Liver (tissue), 9 donors: ENCODE data around the gene TBC1D4. TPM values are rescaled to one million over a fixed set of nuclear protein-coding genes. Genes with fewer than 3 reads are reported as not detected.

ENCODE experiments used
- DNase-seq: peaks from one replicate; pipeline ENCODE4 v3.0.0-alpha.2; 2017; ENCODE audit warnings: low spot score
- H3K27ac ChIP-seq, 2 donors: one replicate each; pipeline ENCODE4 v1.7.0; 2013; ENCODE audit warnings: inconsistent platforms in 2 of 2, low read length in 2 of 2, control low read depth in 1 of 2, low read depth in 1 of 2, mild to moderate bottlenecking in 1 of 2
- H3K27me3 ChIP-seq, 4 donors: one replicate each; pipeline versions ENCODE4 v1.6.1 to v1.7.0; 2013; ENCODE audit warnings: low read length in 3 of 4, inconsistent platforms in 1 of 4, mild to moderate bottlenecking in 1 of 4, moderate library complexity in 1 of 4; ENCODE audit not compliant: control insufficient read depth in 4 of 4, insufficient read depth in 4 of 4
- H3K36me3 ChIP-seq, 4 donors: one replicate each; pipeline versions ENCODE4 v1.6.1 to v1.7.0; 2013; ENCODE audit warnings: low read length in 3 of 4, mild to moderate bottlenecking in 3 of 4, low read depth in 1 of 4, moderate library complexity in 1 of 4; ENCODE audit not compliant: control insufficient read depth in 4 of 4, insufficient read depth in 3 of 4
- H3K4me1 ChIP-seq, 4 donors: one replicate each; pipeline versions ENCODE4 v1.6.1 to v1.7.0; 2013; ENCODE audit warnings: low read length in 3 of 4, mild to moderate bottlenecking in 3 of 4, moderate library complexity in 1 of 4; ENCODE audit not compliant: control insufficient read depth in 4 of 4, insufficient read depth in 4 of 4
- H3K4me3 ChIP-seq, 3 donors: one replicate each; pipeline versions ENCODE4 v1.6.1 to v1.7.0; 2013; ENCODE audit warnings: low read length in 3 of 3, control low read depth in 1 of 3, low read depth in 1 of 3, mild to moderate bottlenecking in 1 of 3
- H3K9ac ChIP-seq, 2 donors: one replicate each; pipeline ENCODE4 v1.7.0; 2013; ENCODE audit warnings: low read length in 2 of 2, mild to moderate bottlenecking in 2 of 2, moderate library complexity in 2 of 2, control low read depth in 1 of 2, low read depth in 1 of 2
- H3K9me3 ChIP-seq, 4 donors: one replicate each; pipeline versions ENCODE4 v1.6.1 to v1.7.0; 2013; ENCODE audit warnings: low read length in 3 of 4; ENCODE audit not compliant: control insufficient read depth in 4 of 4
- ATF3 ChIP-seq: IDR thresholded peaks from 2 replicates; pipeline ENCODE4 v1.6.1; 2016; ENCODE audit warnings: antibody characterized with exemption
- CTCF ChIP-seq: fragments of 150-350 bp; IDR thresholded peaks from 2 replicates; pipeline ENCODE4 v1.5.1; 2017; ENCODE audit warnings: improper control_type of control experiment, low read depth, low read length; ENCODE audit not compliant: missing input control
- EGR1 ChIP-seq, 2 donors: IDR thresholded peaks; 2 replicates each; pipeline ENCODE4 v1.6.1; 2016 to 2018; ENCODE audit warnings: antibody characterized with exemption in 2 of 2, low read depth in 2 of 2
- FOXA1 ChIP-seq: IDR thresholded peaks from 2 replicates; pipeline ENCODE4 v1.6.1; 2016; ENCODE audit warnings: antibody characterized with exemption
- FOXA2 ChIP-seq: IDR thresholded peaks from 2 replicates; pipeline ENCODE4 v1.6.1; 2016; ENCODE audit warnings: antibody characterized with exemption
- GABPA ChIP-seq, 2 donors: IDR thresholded peaks in 1 of 2; conservative IDR thresholded peaks in 1 of 2; 2 replicates each; pipeline ENCODE4 v1.6.1; 2016; ENCODE audit warnings: antibody characterized with exemption in 2 of 2, mild to moderate bottlenecking in 1 of 2, moderate library complexity in 1 of 2
- HNF4A ChIP-seq, 2 donors: conservative IDR thresholded peaks; 2 replicates each; pipeline ENCODE4 v1.6.1; 2016; ENCODE audit warnings: antibody characterized with exemption in 2 of 2, mild to moderate bottlenecking in 2 of 2
- HNF4G ChIP-seq: IDR thresholded peaks from 2 replicates; pipeline ENCODE4 v1.6.1; 2016; ENCODE audit warnings: antibody characterized with exemption
- MAX ChIP-seq: IDR thresholded peaks from 2 replicates; pipeline ENCODE4 v1.6.1; 2016; ENCODE audit warnings: antibody characterized with exemption
- NR2F2 ChIP-seq: IDR thresholded peaks from 2 replicates; pipeline ENCODE4 v1.6.1; 2016; ENCODE audit warnings: antibody characterized with exemption
- RAD21 ChIP-seq, 2 donors: IDR thresholded peaks; 2 replicates each; pipeline ENCODE4 v1.6.1; 2016; ENCODE audit warnings: antibody characterized with exemption in 2 of 2, mild to moderate bottlenecking in 2 of 2
- REST ChIP-seq: IDR thresholded peaks from 2 replicates; pipeline ENCODE4 v1.6.1; 2016; ENCODE audit warnings: antibody characterized with exemption, mild to moderate bottlenecking
- RXRA ChIP-seq, 2 donors: IDR thresholded peaks; 2 replicates each; pipeline ENCODE4 v1.6.1; 2017 to 2018; ENCODE audit warnings: antibody characterized with exemption in 2 of 2, mild to moderate bottlenecking in 1 of 2
- SP1 ChIP-seq: IDR thresholded peaks from 2 replicates; pipeline ENCODE4 v1.6.1; 2018; ENCODE audit warnings: antibody characterized with exemption, mild to moderate bottlenecking
- TAF1 ChIP-seq: conservative IDR thresholded peaks from 2 replicates; pipeline ENCODE4 v1.6.1; 2016; ENCODE audit warnings: antibody characterized with exemption, mild to moderate bottlenecking
- YY1 ChIP-seq: IDR thresholded peaks from 2 replicates; pipeline ENCODE4 v1.6.1; 2016; ENCODE audit warnings: antibody characterized with exemption, mild to moderate bottlenecking
- ZBTB33 ChIP-seq: IDR thresholded peaks from 2 replicates; pipeline ENCODE4 v1.6.1; 2016; ENCODE audit warnings: antibody characterized with exemption
- WGBS: extraction: QIAGEN DNeasy Blood & Tissue Kit; methylation state at CpG from one replicate; pipeline ENCODE4 v1.1.7; 2013; 5-methylcytosine and 5-hydroxymethylcytosine counted together
- polyA plus RNA-seq, 2 donors: library from polyadenylated mRNA; stranded (reverse) in 1 of 2; unstranded in 1 of 2; fragments of 200-250 nt in 1 of 2; fragments of >200 nt in 1 of 2; fragmentation: Nextera tagmentation in 1 of 2; extraction: Ambion mirVana in 1 of 2; gene quantifications; one replicate each; pipeline versions ENCODE4 v1.2.1 to v1.2.3, GENCODE V29; 2013 to 2015
- total RNA-seq, 2 donors: library from RNA; depleted of rRNA; stranded (reverse); fragments of >200 nt; gene quantifications; one replicate each; pipeline ENCODE4 v1.2.3, GENCODE V29; 2014
- donor health status: healthy.
- donor health status: healthy.
- donor health status: healthy.
- donor health status: healthy.
- donor health status: healthy.

Gene TBC1D4
- total and polyA plus RNA-seq, 4 donors, result 2.3 to 11.1 (median 6.5) TPM

GRCh38 chr13:75514080-75514995 lies 32.4 kb upstream of the TBC1D4 start:
- Histone ChIP-seq H3K36me3 (no peaks in the 10 kb centered on the region), H3K4me3 (no peak overlapping the region), H3K9ac (no peak overlapping the region), H3K4me1 (no peaks in the 10 kb centered on the region), H3K9me3 (no peaks in the 10 kb centered on the region), H3K27ac (no peak overlapping the region), H3K27me3 (no peaks in the 10 kb centered on the region)
- 79% methylated on average over 3 of the region's 3 CpGs for WGBS
- TF ChIP-seq GABPA (IDR thresholded peaks at IDR 0.05 in 1 of 2, conservative IDR thresholded peaks at IDR 0.05 in 1 of 2) (no peak), ATF3 (no peak), YY1 (no peak), SP1 (no peak), REST (no peak), HNF4A (conservative IDR thresholded peaks at IDR 0.05) (no peak), FOXA1 (no peak), MAX (no peak), RXRA (IDR thresholded peaks at IDR 0.05) (no peak), FOXA2 (no peak), EGR1 (IDR thresholded peaks at IDR 0.05; ENCODE audit: low read depth in 2 of 2) (no peak), NR2F2 (no peak), TAF1 (no peak), RAD21 (IDR thresholded peaks at IDR 0.05) (no peak), ZBTB33 (no peak)
- no peak for DNase-seq

- DNase-seq, result no peak
- H3K27me3 ChIP-seq, result no peaks in the 10 kb centered on the region
- H3K27ac ChIP-seq, result no peak overlapping the region
- no peak overlapping the region for H3K9ac ChIP-seq
- WGBS, result 91% methylated on average over 5 of the region's 5 CpGs
- H3K4me1 ChIP-seq, result no peaks in the 10 kb centered on the region
- no peaks in the 10 kb centered on the region for H3K9me3 ChIP-seq
- H3K4me3 ChIP-seq, result no peak overlapping the region
- no peaks in the 10 kb centered on the region for H3K36me3 ChIP-seq
- TF ChIP-seq MAX, result no peak
- no peak for TF ChIP-seq EGR1 (IDR thresholded peaks at IDR 0.05; ENCODE audit: low read depth in 2 of 2)
- no peak for TF ChIP-seq RAD21 (IDR thresholded peaks at IDR 0.05)
- TF ChIP-seq CTCF, result no peak
- TF ChIP-seq HNF4G, result no peak
- TF ChIP-seq FOXA1, result no peak
Observed at GRCh38 chr13:75513271-75513670, 31.3 kb upstream of the TBC1D4 start.
